Activated T-helper 17 cell treated with anti-CD3 and anti-CD28 coated beads, Interleukin-2, amount 50 U/mL, for 72 hours (primary cell): ENCODE data around the gene OGFOD3. TPM values are rescaled to one million over a fixed set of nuclear protein-coding genes. Genes with fewer than 3 reads are reported as not detected.
"Not testable (repeated sequence)": the region's sequence is repeated elsewhere in the genome, so short reads cannot be mapped to it uniquely, and the experiment has no call there.

Experiments used
- ATAC-seq: fragments of 150-1000 bp; cut with Tn5 transposase; replicated peaks from 2 replicates; pipeline ENCODE4 v1.10.0; 2021; ENCODE audit warnings: mild to moderate bottlenecking, moderate library complexity
- H3K27ac Mint-ChIP-seq: one replicate; pipeline ENCODE4 v1.8.0; 2022; ENCODE audit warnings: mixed read lengths
- H3K27me3 Mint-ChIP-seq: one replicate; pipeline ENCODE4 v1.8.0; 2022; ENCODE audit warnings: mixed read lengths
- H3K36me3 Mint-ChIP-seq: one replicate; pipeline ENCODE4 v1.8.0; 2022; ENCODE audit warnings: low read depth, mild to moderate bottlenecking, mixed read lengths
- H3K4me1 Mint-ChIP-seq: one replicate; pipeline ENCODE4 v1.8.0; 2022; ENCODE audit warnings: mixed read lengths
- H3K4me3 Mint-ChIP-seq: one replicate; pipeline ENCODE4 v1.8.0; 2022; ENCODE audit warnings: mild to moderate bottlenecking, mixed read lengths
- H3K9me3 Mint-ChIP-seq: one replicate; pipeline ENCODE4 v1.8.0; 2022; ENCODE audit warnings: mixed read lengths
- total RNA-seq, 2 donors: library from RNA; stranded (reverse); gene quantifications; one replicate each; pipeline ENCODE4 v1.2.3, GENCODE V29; 2022

Gene OGFOD3
- total RNA-seq, 2 donors from 2014 or later, result 16.2 to 20.7 TPM

GRCh38 chr17:82347994-82348393 is 70.4 kb downstream of the OGFOD3 start:
- ATAC-seq, H3K4me1 Mint-ChIP-seq, H3K27ac Mint-ChIP-seq, H3K36me3 Mint-ChIP-seq, H3K4me3 Mint-ChIP-seq, H3K9me3 Mint-ChIP-seq: not testable (repeated sequence)
- H3K27me3 Mint-ChIP-seq, result peaks cover 12% of the 10 kb centered on the region

- no peak overlapping the region for H3K27ac Mint-ChIP-seq
- H3K9me3 Mint-ChIP-seq, result no peaks in the 10 kb centered on the region
- peaks cover 5% of the 10 kb centered on the region for H3K4me1 Mint-ChIP-seq
- no peaks in the 10 kb centered on the region for H3K36me3 Mint-ChIP-seq
- ATAC-seq, result no peak
- H3K4me3 Mint-ChIP-seq, result no peak overlapping the region
- H3K27me3 Mint-ChIP-seq, result peaks cover 12% of the 10 kb centered on the region
These were observed 71.8 kb downstream of the OGFOD3 start for GRCh38 chr17:82346342-82347300.

GRCh38 chr17:82345151-82345976 is 73.0 kb downstream of the OGFOD3 start:
- H3K4me3 Mint-ChIP-seq, result no peak overlapping the region
- H3K9me3 Mint-ChIP-seq, result no peaks in the 10 kb centered on the region
- H3K27me3 Mint-ChIP-seq, result peaks cover 12% of the 10 kb centered on the region
- H3K4me1 Mint-ChIP-seq, result peaks cover 5% of the 10 kb centered on the region
- H3K27ac Mint-ChIP-seq, result no peak overlapping the region
- no peak for ATAC-seq
- H3K36me3 Mint-ChIP-seq, result no peaks in the 10 kb centered on the region

- H3K4me3 Mint-ChIP-seq, result no peak overlapping the region
- H3K27me3 Mint-ChIP-seq, result peaks cover 9% of the 10 kb centered on the region
- H3K36me3 Mint-ChIP-seq, result no peaks in the 10 kb centered on the region
- H3K27ac Mint-ChIP-seq, result no peak overlapping the region
- H3K4me1 Mint-ChIP-seq, result peaks cover 5% of the 10 kb centered on the region
- ATAC-seq, result no peak
- no peaks in the 10 kb centered on the region for H3K9me3 Mint-ChIP-seq
These were observed 74.0 kb downstream of the OGFOD3 start for GRCh38 chr17:82344175-82344907.

GRCh38 chr17:82343560-82343959 is 74.8 kb downstream of the OGFOD3 start:
- no peak for ATAC-seq
- peaks cover 5% of the 10 kb centered on the region for H3K27me3 Mint-ChIP-seq
- H3K4me3 Mint-ChIP-seq, result no peak overlapping the region
- H3K27ac Mint-ChIP-seq, result no peak overlapping the region
- H3K9me3 Mint-ChIP-seq, result no peaks in the 10 kb centered on the region
- H3K36me3 Mint-ChIP-seq, result no peaks in the 10 kb centered on the region
- H3K4me1 Mint-ChIP-seq, result peaks cover 5% of the 10 kb centered on the region

GRCh38 chr17:82342361-82343079 is 75.9 kb downstream of the OGFOD3 start:
- no peaks in the 10 kb centered on the region for H3K9me3 Mint-ChIP-seq
- H3K27ac Mint-ChIP-seq, result no peak overlapping the region
- H3K4me3 Mint-ChIP-seq, result no peak overlapping the region
- H3K27me3 Mint-ChIP-seq, result peaks cover 3% of the 10 kb centered on the region
- no peaks in the 10 kb centered on the region for H3K36me3 Mint-ChIP-seq
- ATAC-seq, result no peak
- peaks cover 5% of the 10 kb centered on the region for H3K4me1 Mint-ChIP-seq

GRCh38 chr17:82339634-82340580 is 78.5 kb downstream of the OGFOD3 start:
- no peak for ATAC-seq
- H3K36me3 Mint-ChIP-seq, result no peaks in the 10 kb centered on the region

More at GRCh38 chr17:82339634-82340580, 78.5 kb downstream of the OGFOD3 start:
- peak overlapping the region; percentile 60 for H3K27ac Mint-ChIP-seq
- peak overlapping the region; percentile 42 for H3K4me3 Mint-ChIP-seq
- no peaks in the 10 kb centered on the region for H3K9me3 Mint-ChIP-seq
- H3K4me1 Mint-ChIP-seq, result peaks cover 10% of the 10 kb centered on the region
- no peaks in the 10 kb centered on the region for H3K27me3 Mint-ChIP-seq

Other genes with a start within 250 kb of the OGFOD3 start
- gene CCDC57, start 205.7 kb downstream of the OGFOD3 start, total RNA-seq, result 10 to 100 TPM; 36.9 to 37.7 TPM
- 100 to 1,000 TPM; 167 to 309 TPM for gene SLC16A3, start 189.5 kb downstream of the OGFOD3 start, total RNA-seq
- 100 to 1,000 TPM; 140 to 142 TPM for gene CSNK1D, start 144.9 kb downstream of the OGFOD3 start, total RNA-seq
- gene CD7, start 101.0 kb downstream of the OGFOD3 start, total RNA-seq, result 100 to 1,000 TPM; 193 to 378 TPM
- gene SECTM1, start 84.8 kb downstream of the OGFOD3 start, total RNA-seq, result 10 to 100 TPM; 16.4 to 22.3 TPM
- under 1 TPM in 1 of 2 donors, not detected in 1; 0.28 TPM for gene TEX19, start 59.3 kb downstream of the OGFOD3 start, total RNA-seq
- under 1 TPM in 1 of 2 donors, not detected in 1; 0.45 TPM for gene UTS2R, start 46.8 kb downstream of the OGFOD3 start, total RNA-seq
- gene HEXD, start 239 bp downstream of the OGFOD3 start, total RNA-seq, result 10 to 100 TPM; 25.1 to 31.9 TPM
- gene CYBC1, start 32.2 kb upstream of the OGFOD3 start, total RNA-seq, result 100 to 1,000 TPM; 297 to 323 TPM
- gene NARF, start 40.2 kb upstream of the OGFOD3 start, total RNA-seq, result 100 to 1,000 TPM; 164 to 194 TPM
- 10 to 100 TPM; 38.2 to 59.4 TPM for gene FOXK2, start 101.1 kb upstream of the OGFOD3 start, total RNA-seq
- gene WDR45B, start 229.9 kb upstream of the OGFOD3 start, total RNA-seq, result 100 to 1,000 TPM in 1 of 2 donors, 10 to 100 TPM in 1; 66.0 to 204 TPM